ENCODE data around the gene MACROD2.

MACROD2 gene

GRCh38 chr20:14064333-14064732, 69.0 kb downstream of the MACROD2 start:
- DNase-seq = no peak

- no peak for DNase-seq
Measured at GRCh38 chr20:14064921-14065320, 69.6 kb downstream of the MACROD2 start.

GRCh38 chr20:14065774-14066173, 70.5 kb downstream of the MACROD2 start:
- no peak for DNase-seq

- DNase-seq = no peak
Measured at GRCh38 chr20:14067603-14068002, 72.3 kb downstream of the MACROD2 start.

DNA sequence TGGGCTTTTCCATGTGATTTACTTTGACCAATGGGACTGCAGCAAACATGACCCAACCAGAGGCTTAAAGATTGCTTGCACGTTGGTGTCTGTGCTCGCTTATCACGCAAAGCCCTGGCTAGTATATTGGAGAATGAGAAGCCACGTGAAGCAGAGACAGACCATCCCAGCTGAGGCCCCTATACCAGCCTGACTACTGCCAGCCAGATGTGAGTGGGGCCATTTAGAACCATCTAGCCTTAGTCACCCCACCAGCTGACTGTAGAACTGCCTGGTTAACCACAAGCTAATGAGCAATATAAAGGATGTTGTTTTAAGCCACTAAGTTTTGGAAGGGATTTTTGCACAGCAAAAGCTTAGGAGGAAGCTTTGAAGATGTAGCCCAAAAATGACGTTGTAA, 74.5 kb downstream of the MACROD2 start:
- no peak for DNase-seq

- no peak for DNase-seq
Measured at GRCh38 chr20:14093652-14094051, 98.3 kb downstream of the MACROD2 start.

DNA sequence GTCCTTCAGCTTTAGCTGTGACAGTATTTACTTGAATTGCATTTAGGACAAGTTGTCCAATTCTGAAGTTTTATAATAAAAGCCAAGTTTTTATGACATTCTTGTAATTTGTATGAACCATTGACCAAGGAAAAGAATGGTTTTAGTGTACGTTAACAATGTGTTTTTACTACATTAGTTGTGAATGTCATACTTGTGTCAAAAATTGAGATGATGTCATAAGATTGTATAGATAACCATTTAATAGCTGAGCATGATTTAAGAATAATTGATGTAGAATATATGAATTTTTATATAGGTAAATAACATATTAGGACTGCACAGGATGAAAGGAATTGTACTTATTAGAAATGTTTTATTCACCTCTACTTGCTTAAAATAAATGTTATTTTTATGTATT, 102.9 kb downstream of the MACROD2 start:
- DNase-seq = no peak

DNA sequence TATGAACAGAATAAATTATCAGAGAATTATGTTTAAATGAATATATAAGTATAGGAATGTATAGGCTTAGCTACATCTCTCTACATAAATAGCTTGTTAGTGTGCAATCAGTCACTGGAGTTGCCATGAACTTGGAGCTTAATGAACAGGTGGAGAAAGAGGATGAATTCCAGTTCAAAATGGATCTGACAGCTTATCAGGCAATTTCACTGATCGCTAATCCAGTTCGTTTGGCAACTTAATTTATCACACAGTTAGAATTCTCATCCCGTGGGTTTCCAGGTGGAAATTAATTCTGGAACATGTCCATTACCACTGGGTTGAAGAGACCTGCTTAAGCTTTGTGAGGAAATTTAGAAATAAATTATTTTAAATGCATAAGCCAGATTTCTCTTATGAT, 118.1 kb downstream of the MACROD2 start:
- no peak for DNase-seq

DNA sequence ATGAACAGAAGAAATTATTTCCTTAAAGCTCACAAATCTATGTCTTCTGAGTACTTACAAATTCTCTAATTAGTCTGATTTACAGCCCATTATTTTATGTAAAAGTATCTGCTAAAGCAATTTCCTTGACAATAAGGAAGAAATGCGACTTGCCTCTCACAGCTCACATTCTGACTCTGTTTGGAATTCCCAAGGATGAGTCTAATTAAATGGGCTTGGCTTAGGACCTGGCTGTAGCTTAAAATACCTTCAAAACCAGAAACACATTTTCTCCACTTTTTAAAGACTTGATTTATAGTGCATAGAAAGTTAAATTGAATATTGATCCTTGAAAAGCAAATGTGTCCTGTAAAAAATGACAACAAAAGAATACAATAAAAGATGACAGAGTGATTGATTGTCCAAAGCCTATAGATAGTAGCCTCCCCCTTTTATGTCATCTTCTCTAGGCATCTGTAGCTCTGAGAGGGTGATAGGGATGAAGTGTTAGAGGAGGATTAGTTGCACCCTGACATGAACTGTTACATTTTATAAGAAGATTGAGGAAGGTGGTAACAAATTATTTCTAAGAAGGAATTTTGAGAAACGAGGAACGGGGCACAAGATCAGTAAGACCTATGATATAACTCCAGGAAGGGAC, 118.9 kb downstream of the MACROD2 start:
- no peak for DNase-seq

GRCh38 chr20:14116037-14116436, 120.7 kb downstream of the MACROD2 start:
- DNase-seq = no peak

DNA sequence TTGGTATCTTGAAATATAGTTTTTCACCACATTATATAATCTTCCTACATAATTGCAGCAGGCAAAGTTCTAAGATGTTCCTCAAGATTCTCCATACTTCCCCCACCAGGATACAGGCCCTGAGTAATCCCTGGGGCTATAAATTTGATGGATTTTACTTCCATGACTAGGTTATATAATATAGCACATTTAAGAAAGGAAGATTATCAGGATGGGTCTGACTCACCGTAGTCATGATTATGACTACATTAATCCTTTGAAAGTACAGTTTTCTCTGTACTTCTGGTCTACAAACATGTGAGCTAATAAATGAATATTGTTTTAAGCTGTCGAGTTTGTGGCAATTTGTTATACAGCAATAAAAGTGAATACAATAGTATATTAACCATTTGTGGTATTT, 122.5 kb downstream of the MACROD2 start:
- DNase-seq = no peak

DNA sequence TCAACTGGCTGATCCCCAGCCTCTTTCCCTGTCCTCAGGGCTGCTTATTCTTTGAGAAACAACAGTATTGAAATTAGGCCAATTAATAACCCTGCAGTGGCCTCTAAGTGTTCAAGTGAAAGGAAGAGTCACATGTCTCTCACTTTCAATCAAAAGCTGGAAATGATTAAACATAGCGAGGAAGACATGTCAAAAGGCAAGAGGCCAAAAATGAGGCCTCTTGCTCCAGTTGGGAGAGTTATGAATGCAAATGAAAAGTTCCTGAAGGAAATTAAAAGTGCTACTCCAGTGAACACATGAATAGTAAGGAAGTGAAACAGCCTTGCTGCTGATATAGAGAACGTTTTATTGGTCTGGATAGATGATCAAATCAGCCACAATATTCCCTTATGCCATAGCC, 131.5 kb downstream of the MACROD2 start:
- no peak for DNase-seq

- DNase-seq = no peak
Measured at GRCh38 chr20:14127514-14128223, 132.4 kb downstream of the MACROD2 start.

GRCh38 chr20:14134004-14134403, 138.7 kb downstream of the MACROD2 start:
- no peak for DNase-seq

DNA sequence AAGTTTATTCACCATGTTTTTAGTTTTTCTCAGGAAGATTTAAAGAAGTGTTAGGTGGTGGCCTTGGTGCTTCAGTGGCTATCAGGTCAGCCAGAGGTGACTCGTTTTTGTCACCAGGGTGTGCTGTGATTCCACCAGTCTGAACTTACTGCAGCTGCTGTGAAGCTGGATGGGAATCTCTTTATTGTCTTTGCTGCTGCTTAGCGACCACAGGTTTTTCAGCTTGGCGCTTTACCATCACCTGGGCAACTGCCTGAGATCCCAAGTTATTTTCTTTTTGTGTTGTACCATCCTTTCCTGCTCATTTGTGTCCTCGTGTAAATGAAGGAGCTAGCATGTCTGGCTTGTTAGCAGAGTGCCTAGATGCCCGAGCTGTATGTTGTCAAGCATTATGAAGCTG, 146.9 kb downstream of the MACROD2 start:
- DNase-seq = no peak

- no peak for DNase-seq
Measured at GRCh38 chr20:14142964-14143627, 147.8 kb downstream of the MACROD2 start.

DNA sequence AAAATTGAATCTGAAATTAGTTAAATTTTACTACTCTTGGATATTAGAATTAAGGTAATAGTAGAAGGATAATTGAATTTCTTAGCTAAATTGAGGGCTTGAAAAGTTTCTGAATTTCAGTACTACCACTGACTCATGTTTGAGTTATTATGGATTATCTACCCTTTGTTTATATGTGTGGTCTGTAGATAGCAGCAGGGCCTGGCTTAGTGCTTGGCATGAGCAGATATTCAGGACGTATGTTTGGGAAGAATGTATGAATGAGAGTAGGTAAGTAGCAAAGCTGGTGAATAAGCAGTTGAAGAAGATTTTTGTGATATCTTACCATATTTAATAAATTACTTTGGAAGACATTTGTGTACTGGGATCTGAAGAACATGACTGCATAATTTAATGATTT, 152.7 kb downstream of the MACROD2 start:
- no peak for DNase-seq

DNA sequence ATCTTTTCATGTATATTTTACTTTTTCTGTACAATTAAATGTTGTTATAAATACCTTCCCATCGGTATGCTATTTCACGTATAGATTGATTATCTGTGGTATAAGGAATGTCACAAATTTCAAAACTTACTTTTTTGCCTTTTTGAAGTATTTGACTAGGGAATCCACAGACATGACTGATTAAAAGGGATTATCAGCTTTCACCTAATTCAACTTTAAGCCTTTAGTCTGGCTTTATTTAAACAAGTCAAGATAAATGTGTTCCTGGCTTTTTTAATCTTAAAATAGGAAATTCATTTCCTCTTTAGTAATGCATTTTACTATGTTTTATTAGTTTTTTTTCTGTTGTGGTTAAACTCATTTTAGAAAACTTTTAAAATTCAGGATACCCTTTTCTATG, 160.0 kb downstream of the MACROD2 start:
- no peak for DNase-seq

DNA sequence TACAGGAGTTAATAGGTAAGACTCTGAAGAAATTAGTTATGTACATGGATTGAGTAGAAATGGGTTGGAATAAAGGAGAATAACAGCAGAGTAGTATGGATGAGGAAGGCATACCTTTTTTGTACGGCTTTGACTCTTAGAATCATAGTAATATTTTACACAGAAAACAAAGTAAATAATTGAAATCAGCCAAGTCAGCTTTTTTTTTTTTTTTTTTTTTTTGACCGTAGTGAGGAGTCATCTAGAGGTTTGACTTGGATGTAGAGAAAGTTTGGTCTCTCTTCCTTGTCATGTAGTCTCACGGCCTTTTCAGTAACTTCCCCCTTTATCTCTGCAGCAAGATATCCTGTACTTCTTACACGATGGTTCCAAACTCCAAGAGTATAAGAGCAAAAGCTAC, 183.2 kb downstream of the MACROD2 start:
- DNase-seq = no peak

DNA sequence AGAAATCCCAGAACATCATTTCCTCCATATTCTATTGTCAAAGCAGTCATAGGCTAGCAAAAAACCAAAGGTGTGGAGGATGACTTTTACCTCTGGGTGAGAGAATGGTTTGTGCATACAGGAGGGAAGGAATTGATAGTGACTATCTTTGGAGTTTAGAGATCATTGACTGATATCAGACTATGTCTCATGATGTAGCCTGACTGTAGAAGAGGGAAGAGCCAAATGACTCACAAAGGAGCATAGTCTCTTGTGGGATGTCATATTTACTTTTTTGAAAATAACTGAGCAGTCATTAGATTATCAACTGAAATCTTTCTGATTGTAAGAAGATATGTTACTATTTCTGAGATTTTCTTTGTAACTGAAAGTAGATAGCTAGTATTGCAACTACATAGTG, 183.6 kb downstream of the MACROD2 start:
- DNase-seq = no peak

DNA sequence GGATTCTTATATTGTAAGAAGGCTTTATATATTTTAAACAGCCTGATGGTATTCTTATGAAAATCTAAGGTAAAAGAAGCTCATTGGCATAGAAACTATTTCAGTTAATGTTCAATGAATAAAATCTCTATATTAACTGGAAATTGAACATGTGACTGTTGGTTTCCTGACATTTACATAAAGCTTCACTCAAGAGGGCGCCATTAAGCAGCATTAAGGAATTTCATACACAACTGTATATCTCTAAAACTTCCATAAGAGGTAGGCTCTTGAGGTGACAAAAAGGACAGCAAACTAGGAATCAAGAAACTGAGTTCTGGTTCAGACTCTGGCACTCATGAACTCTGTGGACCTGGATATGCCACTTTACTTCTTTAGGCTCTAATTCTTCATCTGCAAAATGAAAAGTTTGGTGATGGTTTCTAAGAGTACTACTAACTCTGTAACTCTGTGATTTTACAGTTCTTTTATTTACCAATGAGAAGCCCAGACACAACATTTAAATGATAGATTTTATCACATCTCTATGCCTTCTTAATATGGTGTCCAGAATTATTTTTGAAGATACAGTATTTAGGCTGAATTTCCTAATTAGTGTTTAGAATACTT, 194.6 kb downstream of the MACROD2 start:
- DNase-seq = no peak

DNA sequence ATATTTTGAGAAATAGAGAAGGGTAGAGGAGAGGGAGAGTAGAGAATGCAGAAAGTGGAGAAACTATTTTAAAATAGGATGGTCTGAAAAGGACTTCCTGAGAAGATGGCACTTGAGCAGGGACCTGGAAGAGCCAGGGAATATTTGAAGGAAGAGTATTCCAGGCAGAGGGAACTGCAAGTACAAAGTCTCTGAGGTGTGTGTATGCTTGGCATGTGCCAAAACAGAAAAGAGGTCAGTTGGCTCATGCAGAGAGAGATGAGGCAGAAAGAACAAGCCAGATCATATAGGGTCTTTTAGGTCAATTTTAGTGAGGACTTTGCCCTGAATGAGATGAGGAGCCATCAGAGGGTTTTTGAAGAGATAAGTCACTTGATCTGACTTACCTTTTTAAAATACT, 196.2 kb downstream of the MACROD2 start:
- DNase-seq = no peak

- no peak for DNase-seq
Measured at GRCh38 chr20:14193443-14193842, 198.1 kb downstream of the MACROD2 start.

GRCh38 chr20:14193885-14194284, 198.6 kb downstream of the MACROD2 start:
- DNase-seq = no peak
